K562 (cell line): ENCODE results near the gene ABCE1. TPM values are rescaled to one million over a fixed set of nuclear protein-coding genes. Genes with fewer than 3 reads are reported as not detected.

Experiments
- ARHGAP35 ChIP-seq: fragments of 450-650 bp; IDR thresholded peaks from 2 replicates; pipeline ENCODE4 v1.6.1; 2018; ENCODE audit not compliant: partially characterized antibody
- DNMT1 ChIP-seq: fragments of 450-650 bp; IDR thresholded peaks from 2 replicates; pipeline ENCODE4 v1.6.1; 2016; ENCODE audit warnings: antibody characterized with exemption, mild to moderate bottlenecking
- ESRRB ChIP-seq: fragments of 250-450 bp; sonication (Bioruptor Pico); IDR thresholded peaks from 2 replicates; pipeline ENCODE4 v1.5.0; 2020; ENCODE audit warnings: mild to moderate bottlenecking, moderate library complexity, borderline replicate concordance
- HNRNPL ChIP-seq: fragments of 200-400 bp; formaldehyde crosslinking; IDR thresholded peaks from 2 replicates; pipeline ENCODE4 v1.6.1; 2017; ENCODE audit warnings: low read depth, mild to moderate bottlenecking, low read length
- KAT8 ChIP-seq: fragments of 450-650 bp; IDR thresholded peaks from 2 replicates; pipeline ENCODE4 v1.6.1; 2016; ENCODE audit warnings: low read depth, mild to moderate bottlenecking
- PHF8 ChIP-seq: fragments of 200-600 bp; sonication (generic); IDR thresholded peaks from 2 replicates; pipeline ENCODE4 v1.6.1; 2012; ENCODE audit warnings: mixed run types, mild to moderate bottlenecking, inconsistent platforms, low read length, moderate library complexity, borderline replicate concordance
- RBFOX2 ChIP-seq: fragments of 200-400 bp; formaldehyde crosslinking; IDR thresholded peaks from 2 replicates; pipeline ENCODE4 v1.6.1; 2017; ENCODE audit warnings: low read depth, mild to moderate bottlenecking, low read length, moderate library complexity
- RHOXF2B ChIP-seq: fragments of 250-450 bp; sonication (Bioruptor Pico); conservative IDR thresholded peaks from 2 replicates; pipeline ENCODE4 v1.5.1; 2021
- RNF2 ChIP-seq: sonication (generic); IDR thresholded peaks from 2 replicates; pipeline ENCODE4 v1.6.1; 2016
- TSC22D4 ChIP-seq: fragments of 450-650 bp; IDR thresholded peaks from 2 replicates; pipeline ENCODE4 v1.6.1; 2016; ENCODE audit warnings: missing genetic modification characterization, missing biosample characterization, control low read depth
- U2AF2 ChIP-seq: fragments of 200-400 bp; formaldehyde crosslinking; optimal IDR thresholded peaks from 2 replicates; pipeline ENCODE3; 2017; ENCODE audit warnings: low read depth, mild to moderate bottlenecking, low read length
- polyA plus RNA-seq, 8 experiments: library from polyadenylated mRNA; depleted of rRNA in 4 of 8; stranded (reverse) in 5 of 8; unstranded in 3 of 8; fragments of >200 nt; fragmentation: Nextera tagmentation in 2 of 8; fragmentation: Illumina TruSeq in 1 of 8; extraction: Ambion mirVana in 2 of 8; extraction: Trizol in 1 of 8; gene quantifications; 2 replicates each; pipeline versions ENCODE4 v1.2.1 to v1.2.3, GENCODE V29; 2011 to 2014; ENCODE audit warnings: inconsistent platforms in 1 of 8, missing spikeins in 1 of 8
- total RNA-seq, 7 experiments: library from RNA; depleted of rRNA in 6 of 7; stranded (reverse); fragments of >200 nt in 6 of 7; fragmentation: Illumina TruSeq in 2 of 7; extraction: Trizol in 2 of 7; gene quantifications; 2 replicates each; pipeline versions ENCODE4 v1.2.1 to v1.2.3, GENCODE V29; 2011 to 2021; ENCODE audit warnings: low replicate concordance in 1 of 7
- TF ChIP-seq, protein P1 (sequence below): sonication (generic); formaldehyde crosslinking; IDR thresholded peaks from 2 replicates; pipeline ENCODE4 v1.8.0; 2022; ENCODE audit warnings: mild to moderate bottlenecking, missing genetic modification reagents
- TF ChIP-seq, protein P2 (sequence below), 2 experiments: fragments of 450-650 bp; IDR thresholded peaks; 2 replicates each; pipeline ENCODE4 v1.6.1; 2018; ENCODE audit warnings: mild to moderate bottlenecking in 2 of 2, low read depth in 1 of 2; ENCODE audit not compliant: partially characterized antibody in 2 of 2
- TF ChIP-seq, protein P3 (sequence below): sonication (generic); formaldehyde crosslinking; IDR thresholded peaks from 2 replicates; pipeline ENCODE4 v1.8.0; 2022; ENCODE audit warnings: mild to moderate bottlenecking, missing genetic modification reagents
- TF ChIP-seq, protein P4 (sequence below): sonication (generic); formaldehyde crosslinking; IDR thresholded peaks from 2 replicates; pipeline ENCODE4 v1.8.0; 2022; ENCODE audit warnings: missing genetic modification reagents, mild to moderate bottlenecking, borderline replicate concordance

The ABCE1 gene
- total and polyA plus RNA-seq, 9 of the 15 experiments (the other 6 are each of a cell fraction or from before 2014, with no cell fraction given) = 134 to 256 (median 169) TPM

- TF ChIP-seq RBFOX2 (peak; percentile 97), RNF2 (peak; percentile 24; the same call in 1 of the 2 replicates), U2AF2 (no peak), PHF8 (peak; percentile 92), TSC22D4 (tag) (no peak), DNMT1 (no peak), ESRRB (CRISPR knock-in tag) (no peak), RHOXF2B (CRISPR knock-in tag) (no peak; the same call in 1 of the 2 replicates), HNRNPL (no peak), KAT8 (no peak), ARHGAP35 (no peak)
- TF ChIP-seq, protein P1, sequence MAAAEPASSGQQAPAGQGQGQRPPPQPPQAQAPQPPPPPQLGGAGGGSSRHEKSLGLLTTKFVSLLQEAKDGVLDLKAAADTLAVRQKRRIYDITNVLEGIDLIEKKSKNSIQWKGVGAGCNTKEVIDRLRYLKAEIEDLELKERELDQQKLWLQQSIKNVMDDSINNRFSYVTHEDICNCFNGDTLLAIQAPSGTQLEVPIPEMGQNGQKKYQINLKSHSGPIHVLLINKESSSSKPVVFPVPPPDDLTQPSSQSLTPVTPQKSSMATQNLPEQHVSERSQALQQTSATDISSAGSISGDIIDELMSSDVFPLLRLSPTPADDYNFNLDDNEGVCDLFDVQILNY = 0 out of 2 replicates have a peak, but pooled peaks have one; percentile 85
- TF ChIP-seq, protein P2, sequence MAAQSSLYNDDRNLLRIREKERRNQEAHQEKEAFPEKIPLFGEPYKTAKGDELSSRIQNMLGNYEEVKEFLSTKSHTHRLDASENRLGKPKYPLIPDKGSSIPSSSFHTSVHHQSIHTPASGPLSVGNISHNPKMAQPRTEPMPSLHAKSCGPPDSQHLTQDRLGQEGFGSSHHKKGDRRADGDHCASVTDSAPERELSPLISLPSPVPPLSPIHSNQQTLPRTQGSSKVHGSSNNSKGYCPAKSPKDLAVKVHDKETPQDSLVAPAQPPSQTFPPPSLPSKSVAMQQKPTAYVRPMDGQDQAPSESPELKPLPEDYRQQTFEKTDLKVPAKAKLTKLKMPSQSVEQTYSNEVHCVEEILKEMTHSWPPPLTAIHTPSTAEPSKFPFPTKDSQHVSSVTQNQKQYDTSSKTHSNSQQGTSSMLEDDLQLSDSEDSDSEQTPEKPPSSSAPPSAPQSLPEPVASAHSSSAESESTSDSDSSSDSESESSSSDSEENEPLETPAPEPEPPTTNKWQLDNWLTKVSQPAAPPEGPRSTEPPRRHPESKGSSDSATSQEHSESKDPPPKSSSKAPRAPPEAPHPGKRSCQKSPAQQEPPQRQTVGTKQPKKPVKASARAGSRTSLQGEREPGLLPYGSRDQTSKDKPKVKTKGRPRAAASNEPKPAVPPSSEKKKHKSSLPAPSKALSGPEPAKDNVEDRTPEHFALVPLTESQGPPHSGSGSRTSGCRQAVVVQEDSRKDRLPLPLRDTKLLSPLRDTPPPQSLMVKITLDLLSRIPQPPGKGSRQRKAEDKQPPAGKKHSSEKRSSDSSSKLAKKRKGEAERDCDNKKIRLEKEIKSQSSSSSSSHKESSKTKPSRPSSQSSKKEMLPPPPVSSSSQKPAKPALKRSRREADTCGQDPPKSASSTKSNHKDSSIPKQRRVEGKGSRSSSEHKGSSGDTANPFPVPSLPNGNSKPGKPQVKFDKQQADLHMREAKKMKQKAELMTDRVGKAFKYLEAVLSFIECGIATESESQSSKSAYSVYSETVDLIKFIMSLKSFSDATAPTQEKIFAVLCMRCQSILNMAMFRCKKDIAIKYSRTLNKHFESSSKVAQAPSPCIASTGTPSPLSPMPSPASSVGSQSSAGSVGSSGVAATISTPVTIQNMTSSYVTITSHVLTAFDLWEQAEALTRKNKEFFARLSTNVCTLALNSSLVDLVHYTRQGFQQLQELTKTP (IDR thresholded peaks at IDR 0.05; ENCODE audit: low read depth in 1 of 2, partially characterized antibody in 2 of 2) = peak; percentile 48 to 69
- TF ChIP-seq, protein P3, sequence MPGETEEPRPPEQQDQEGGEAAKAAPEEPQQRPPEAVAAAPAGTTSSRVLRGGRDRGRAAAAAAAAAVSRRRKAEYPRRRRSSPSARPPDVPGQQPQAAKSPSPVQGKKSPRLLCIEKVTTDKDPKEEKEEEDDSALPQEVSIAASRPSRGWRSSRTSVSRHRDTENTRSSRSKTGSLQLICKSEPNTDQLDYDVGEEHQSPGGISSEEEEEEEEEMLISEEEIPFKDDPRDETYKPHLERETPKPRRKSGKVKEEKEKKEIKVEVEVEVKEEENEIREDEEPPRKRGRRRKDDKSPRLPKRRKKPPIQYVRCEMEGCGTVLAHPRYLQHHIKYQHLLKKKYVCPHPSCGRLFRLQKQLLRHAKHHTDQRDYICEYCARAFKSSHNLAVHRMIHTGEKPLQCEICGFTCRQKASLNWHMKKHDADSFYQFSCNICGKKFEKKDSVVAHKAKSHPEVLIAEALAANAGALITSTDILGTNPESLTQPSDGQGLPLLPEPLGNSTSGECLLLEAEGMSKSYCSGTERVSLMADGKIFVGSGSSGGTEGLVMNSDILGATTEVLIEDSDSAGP (CRISPR knock-in tag) = no peak
- TF ChIP-seq, protein P4, sequence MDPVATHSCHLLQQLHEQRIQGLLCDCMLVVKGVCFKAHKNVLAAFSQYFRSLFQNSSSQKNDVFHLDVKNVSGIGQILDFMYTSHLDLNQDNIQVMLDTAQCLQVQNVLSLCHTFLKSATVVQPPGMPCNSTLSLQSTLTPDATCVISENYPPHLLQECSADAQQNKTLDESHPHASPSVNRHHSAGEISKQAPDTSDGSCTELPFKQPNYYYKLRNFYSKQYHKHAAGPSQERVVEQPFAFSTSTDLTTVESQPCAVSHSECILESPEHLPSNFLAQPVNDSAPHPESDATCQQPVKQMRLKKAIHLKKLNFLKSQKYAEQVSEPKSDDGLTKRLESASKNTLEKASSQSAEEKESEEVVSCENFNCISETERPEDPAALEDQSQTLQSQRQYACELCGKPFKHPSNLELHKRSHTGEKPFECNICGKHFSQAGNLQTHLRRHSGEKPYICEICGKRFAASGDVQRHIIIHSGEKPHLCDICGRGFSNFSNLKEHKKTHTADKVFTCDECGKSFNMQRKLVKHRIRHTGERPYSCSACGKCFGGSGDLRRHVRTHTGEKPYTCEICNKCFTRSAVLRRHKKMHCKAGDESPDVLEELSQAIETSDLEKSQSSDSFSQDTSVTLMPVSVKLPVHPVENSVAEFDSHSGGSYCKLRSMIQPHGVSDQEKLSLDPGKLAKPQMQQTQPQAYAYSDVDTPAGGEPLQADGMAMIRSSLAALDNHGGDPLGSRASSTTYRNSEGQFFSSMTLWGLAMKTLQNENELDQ (CRISPR knock-in tag) = no peak
Measured at GRCh38 chr4:145097821-145098674, at the start of gene ABCE1, which contains the start of gene ANAPC10 (continued).
